Activated T-helper 1 cell treated with anti-CD3 and anti-CD28 coated beads, Interleukin-12 subunit alpha, Interleukin-12 subunit beta, Interleukin-2, Interleukin-4 antibody, amounts not matched to agents 30 ng/mL and 10 ng/mL and 1 ng/mL, durations not matched to agents 14 hours and 24 hours and 36 hours (primary cell): ENCODE results near the gene RIMKLB. TPM values are rescaled to one million over a fixed set of nuclear protein-coding genes. Genes with fewer than 3 reads are reported as not detected.
A peak's percentile ranks its signal among the peaks of the same experiment; 100 is the strongest.

ENCODE experiments used
- DNase-seq: peaks from one replicate; pipeline ENCODE4 v3.0.0; 2021; ENCODE audit warnings: low spot score
- H3K27ac Mint-ChIP-seq: one replicate; pipeline ENCODE4 v1.8.0; 2021; ENCODE audit warnings: mild to moderate bottlenecking, mixed read lengths
- H3K27me3 Mint-ChIP-seq: one replicate; pipeline ENCODE4 v1.8.0; 2022; ENCODE audit warnings: mild to moderate bottlenecking, moderate library complexity, mixed read lengths; ENCODE audit not compliant: insufficient read depth
- H3K36me3 Mint-ChIP-seq: one replicate; pipeline ENCODE4 v1.8.0; 2021; ENCODE audit warnings: low read depth, mixed read lengths
- H3K4me1 Mint-ChIP-seq: one replicate; pipeline ENCODE4 v1.8.0; 2021; ENCODE audit warnings: low read depth, mixed read lengths
- H3K4me3 Mint-ChIP-seq: one replicate; pipeline ENCODE4 v1.8.0; 2021; ENCODE audit warnings: mild to moderate bottlenecking, moderate library complexity, mixed read lengths
- H3K9me3 Mint-ChIP-seq: one replicate; pipeline ENCODE4 v1.8.0; 2021; ENCODE audit warnings: mixed read lengths
- intact Hi-C: fragments of 100-400 bp; cut with micrococcal nuclease; formaldehyde crosslinking; loops from one replicate; pipeline ENCODE4 v1.15.1; 2024
- total RNA-seq: library from RNA; stranded (reverse); gene quantifications from 2 replicates; pipeline ENCODE4 v1.2.3, GENCODE V29; 2022

The RIMKLB gene, protein sequence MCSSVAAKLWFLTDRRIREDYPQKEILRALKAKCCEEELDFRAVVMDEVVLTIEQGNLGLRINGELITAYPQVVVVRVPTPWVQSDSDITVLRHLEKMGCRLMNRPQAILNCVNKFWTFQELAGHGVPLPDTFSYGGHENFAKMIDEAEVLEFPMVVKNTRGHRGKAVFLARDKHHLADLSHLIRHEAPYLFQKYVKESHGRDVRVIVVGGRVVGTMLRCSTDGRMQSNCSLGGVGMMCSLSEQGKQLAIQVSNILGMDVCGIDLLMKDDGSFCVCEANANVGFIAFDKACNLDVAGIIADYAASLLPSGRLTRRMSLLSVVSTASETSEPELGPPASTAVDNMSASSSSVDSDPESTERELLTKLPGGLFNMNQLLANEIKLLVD
- 0.47 and 0.52 TPM in 2 replicates for total RNA-seq

- peak; percentile 38 for DNase-seq
- H3K4me3 Mint-ChIP-seq, result peak within 1 kb of the TSS; percentile 86
- H3K27ac Mint-ChIP-seq, result peak within 1 kb of the TSS; percentile 65
- peaks cover 3% of the 10 kb centered on the region for H3K36me3 Mint-ChIP-seq
- intact Hi-C loops, result loop anchor here (1.0 to 2.0 kb wide), 4 partner anchors 49 to 252 kb away; partner anchors contain the start of genes M6PR and PHC1
- H3K27me3 Mint-ChIP-seq, result peaks cover 63% of the 10 kb centered on the region
- peaks cover 12% of the 10 kb centered on the region for H3K4me1 Mint-ChIP-seq
- H3K9me3 Mint-ChIP-seq, result no peaks in the 10 kb centered on the region
These were observed at the start of gene RIMKLB for GRCh38 chr12:8697476-8698131. RIMKLB (plus strand) TSS chr12:8697991; CDS start chr12:8713867, 15,876 bp downstream.

DNA sequence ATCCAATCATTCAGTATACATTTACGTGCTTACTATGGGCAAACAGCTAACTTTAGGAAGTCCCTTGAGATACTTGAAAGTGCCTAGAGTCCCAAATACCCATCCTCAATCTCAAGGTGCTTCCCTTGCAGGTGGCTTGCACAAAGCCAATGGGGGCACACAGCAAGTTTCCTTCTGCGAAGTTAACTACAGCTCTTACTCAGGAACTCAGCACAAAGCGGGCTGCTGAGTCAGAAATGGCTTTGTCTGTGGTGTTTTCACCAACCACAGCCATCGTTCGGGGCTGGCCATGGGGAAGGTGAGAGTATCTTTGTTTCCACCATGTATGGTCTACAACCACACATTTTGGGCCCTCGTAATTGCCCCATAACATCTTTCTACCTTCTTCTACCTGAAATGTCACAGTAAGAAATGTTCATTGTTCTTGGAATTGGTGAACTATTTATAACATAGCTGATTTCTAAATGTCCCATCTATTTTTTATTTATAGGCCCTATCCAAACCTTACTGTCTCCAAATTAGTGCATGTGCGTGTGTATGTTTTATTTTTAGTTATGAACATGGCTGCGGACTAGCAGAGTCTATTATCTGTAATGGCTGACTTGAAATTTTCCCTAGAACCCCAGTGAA lies 49.1 kb upstream of the RIMKLB start:
- H3K4me3 Mint-ChIP-seq, result no peak overlapping the region
- H3K36me3 Mint-ChIP-seq, result peaks cover 3% of the 10 kb centered on the region
- H3K27ac Mint-ChIP-seq, result peak overlapping the region; percentile 54
- intact Hi-C loops, result loop anchor here (1.0 to 2.0 kb wide), 5 partner anchors 50 to 716 kb away; no protein-coding TSS in a partner anchor
- peaks cover 45% of the 10 kb centered on the region for H3K4me1 Mint-ChIP-seq
- peaks cover 53% of the 10 kb centered on the region for H3K27me3 Mint-ChIP-seq
- peak; percentile 67 for DNase-seq
- H3K9me3 Mint-ChIP-seq, result peaks cover 7% of the 10 kb centered on the region

GRCh38 chr12:8655421-8655820 lies 42.4 kb upstream of the RIMKLB start:
- H3K36me3 Mint-ChIP-seq, result no peaks in the 10 kb centered on the region
- H3K27me3 Mint-ChIP-seq, result peaks cover 46% of the 10 kb centered on the region
- H3K9me3 Mint-ChIP-seq, result no peaks in the 10 kb centered on the region
- no peak overlapping the region for H3K27ac Mint-ChIP-seq
- no peak overlapping the region for H3K4me3 Mint-ChIP-seq
- intact Hi-C loops, result no loop called here
- H3K4me1 Mint-ChIP-seq, result no peaks in the 10 kb centered on the region
- DNase-seq, result no peak

- Mint-ChIP-seq H3K27me3 (peaks cover 30% of the 10 kb centered on the region), H3K36me3 (no peaks in the 10 kb centered on the region), H3K4me1 (no peaks in the 10 kb centered on the region), H3K4me3 (no peak overlapping the region), H3K9me3 (no peaks in the 10 kb centered on the region), H3K27ac (no peak overlapping the region)
- DNase-seq, result no peak
- intact Hi-C loops, result no loop called here
These were observed 39.4 kb upstream of the RIMKLB start for GRCh38 chr12:8658346-8658745.

GRCh38 chr12:8661016-8661415 lies 36.8 kb upstream of the RIMKLB start:
- H3K4me1 Mint-ChIP-seq, result no peaks in the 10 kb centered on the region
- H3K9me3 Mint-ChIP-seq, result no peaks in the 10 kb centered on the region

DNA sequence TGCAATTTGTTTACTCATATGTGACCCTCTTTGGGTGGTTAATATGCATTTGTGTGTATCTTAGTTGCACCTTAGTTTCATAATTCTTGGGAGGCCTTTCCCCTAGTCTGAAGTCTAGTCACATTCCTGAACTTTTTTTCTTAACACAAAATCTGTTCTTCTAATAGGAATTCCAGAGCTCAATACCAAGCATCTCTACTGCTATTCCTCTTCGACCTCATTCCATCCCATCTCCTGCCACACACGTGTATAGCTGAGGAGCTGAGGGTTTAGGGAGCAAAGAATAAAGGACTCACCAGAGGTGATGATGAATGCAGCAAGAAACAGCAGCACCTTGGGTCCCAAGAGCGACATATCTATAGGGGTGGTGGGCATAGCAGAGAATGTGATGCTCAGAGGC lies 36.0 kb upstream of the RIMKLB start:
- Mint-ChIP-seq H3K36me3 (no peaks in the 10 kb centered on the region), H3K4me1 (no peaks in the 10 kb centered on the region), H3K4me3 (no peak overlapping the region), H3K9me3 (no peaks in the 10 kb centered on the region), H3K27me3 (peaks cover 21% of the 10 kb centered on the region), H3K27ac (no peak overlapping the region)
- DNase-seq, result no peak
- intact Hi-C loops, result no loop called here

More at GRCh38 chr12:8661016-8661415, 36.8 kb upstream of the RIMKLB start:
- intact Hi-C loops, result no loop called here
- no peak overlapping the region for H3K27ac Mint-ChIP-seq
- peaks cover 21% of the 10 kb centered on the region for H3K27me3 Mint-ChIP-seq
- H3K4me3 Mint-ChIP-seq, result no peak overlapping the region
- DNase-seq, result no peak
- no peaks in the 10 kb centered on the region for H3K36me3 Mint-ChIP-seq

DNA sequence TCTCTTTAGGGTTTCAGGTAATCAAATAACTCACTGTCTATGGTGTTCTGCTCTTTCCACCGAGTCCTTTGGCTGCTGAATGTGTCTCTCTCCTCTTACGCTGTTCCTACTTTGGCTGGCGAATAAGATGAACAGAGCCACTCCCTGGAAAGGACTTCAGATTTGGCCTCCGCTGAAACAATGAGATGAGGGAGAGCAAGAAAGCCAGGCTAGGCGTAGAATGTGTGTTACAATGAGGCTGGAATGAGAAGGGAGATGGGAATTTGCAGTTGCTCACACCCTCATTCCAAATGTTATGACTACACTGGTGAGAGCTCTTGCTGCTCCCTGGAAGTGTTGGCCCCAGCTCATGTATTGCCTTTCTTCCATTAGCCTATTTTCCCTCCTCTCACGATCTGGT lies 35.2 kb upstream of the RIMKLB start, which contains the start of gene MFAP5:
TSS of gene MFAP5 (minus strand) at position 234 of the 400 bp plus-strand sequence. CDS start 722 bp downstream, outside the sequence.
- no peaks in the 10 kb centered on the region for H3K9me3 Mint-ChIP-seq
- H3K27me3 Mint-ChIP-seq, result peaks cover 21% of the 10 kb centered on the region
- intact Hi-C loops, result no loop called here

DNA sequence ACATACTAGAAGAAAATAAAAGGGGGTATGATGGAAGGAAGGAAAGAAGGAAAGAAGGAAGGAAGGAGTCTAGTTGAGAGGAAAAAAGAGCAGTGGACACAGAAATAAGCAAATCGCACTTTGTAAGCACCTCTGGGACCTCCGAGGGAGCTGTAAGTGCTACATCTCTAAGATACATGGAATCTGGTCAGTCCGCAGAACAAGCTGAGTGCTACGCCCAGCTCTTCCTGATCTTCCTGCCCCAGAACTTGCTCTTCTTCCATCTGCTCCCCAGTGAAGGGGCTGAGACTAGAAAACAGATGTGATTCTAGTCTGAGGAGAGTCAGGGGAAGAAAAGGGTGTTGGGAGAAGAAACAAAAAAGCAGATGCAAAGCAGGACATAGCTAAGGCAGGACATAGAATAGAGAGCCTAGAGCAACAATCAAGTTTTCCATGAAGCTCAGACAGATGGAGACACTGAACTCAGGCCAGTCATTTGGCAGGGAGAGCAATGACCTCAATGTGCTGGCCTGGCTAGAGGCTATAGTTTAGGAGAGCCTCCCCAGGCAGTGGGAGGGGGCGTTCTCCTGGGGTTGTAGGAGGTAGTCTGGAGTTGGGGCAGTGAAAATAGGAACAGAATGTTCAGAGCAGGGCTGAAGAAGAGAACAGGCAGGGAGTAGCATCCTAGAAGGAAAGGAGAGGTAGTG lies 33.4 kb upstream of the RIMKLB start:
- Mint-ChIP-seq H3K36me3 (no peaks in the 10 kb centered on the region), H3K9me3 (no peaks in the 10 kb centered on the region), H3K4me3 (no peak overlapping the region), H3K4me1 (no peaks in the 10 kb centered on the region), H3K27me3 (peaks cover 24% of the 10 kb centered on the region), H3K27ac (no peak overlapping the region)
- no peak for DNase-seq
- intact Hi-C loops, result no loop called here

More for the DNA sequence above, 35.2 kb upstream of the RIMKLB start, which contains the start of gene MFAP5:
- no peaks in the 10 kb centered on the region for H3K36me3 Mint-ChIP-seq
- H3K27ac Mint-ChIP-seq, result no peak within 1 kb of the TSS
- H3K4me1 Mint-ChIP-seq, result no peaks in the 10 kb centered on the region
- no peak within 1 kb of the TSS for H3K4me3 Mint-ChIP-seq
- DNase-seq, result no peak

DNA sequence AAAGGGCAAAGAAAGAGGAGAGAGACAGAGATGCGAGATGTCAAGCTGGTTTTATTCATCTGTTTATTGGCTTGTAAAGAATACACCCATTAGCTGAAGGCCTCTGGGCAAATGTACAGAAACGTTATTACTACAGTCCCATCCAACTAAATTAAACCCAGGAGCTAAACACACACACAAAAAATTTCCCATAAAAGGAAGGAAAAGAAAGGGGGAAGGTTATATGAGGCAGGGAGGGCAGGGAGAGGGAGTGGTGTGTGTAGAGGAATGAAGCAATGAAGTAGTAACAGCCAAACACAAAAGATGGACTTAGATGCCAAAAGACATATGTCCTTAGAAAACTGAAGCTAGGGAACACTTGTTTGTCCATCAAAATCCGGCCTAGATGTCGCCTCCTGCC lies 32.0 kb upstream of the RIMKLB start:
- H3K4me3 Mint-ChIP-seq, result no peak overlapping the region
- H3K9me3 Mint-ChIP-seq, result no peaks in the 10 kb centered on the region
- H3K36me3 Mint-ChIP-seq, result no peaks in the 10 kb centered on the region
- no peak for DNase-seq
- H3K27ac Mint-ChIP-seq, result no peak overlapping the region
- H3K4me1 Mint-ChIP-seq, result no peaks in the 10 kb centered on the region
- H3K27me3 Mint-ChIP-seq, result peaks cover 24% of the 10 kb centered on the region
- intact Hi-C loops, result no loop called here

DNA sequence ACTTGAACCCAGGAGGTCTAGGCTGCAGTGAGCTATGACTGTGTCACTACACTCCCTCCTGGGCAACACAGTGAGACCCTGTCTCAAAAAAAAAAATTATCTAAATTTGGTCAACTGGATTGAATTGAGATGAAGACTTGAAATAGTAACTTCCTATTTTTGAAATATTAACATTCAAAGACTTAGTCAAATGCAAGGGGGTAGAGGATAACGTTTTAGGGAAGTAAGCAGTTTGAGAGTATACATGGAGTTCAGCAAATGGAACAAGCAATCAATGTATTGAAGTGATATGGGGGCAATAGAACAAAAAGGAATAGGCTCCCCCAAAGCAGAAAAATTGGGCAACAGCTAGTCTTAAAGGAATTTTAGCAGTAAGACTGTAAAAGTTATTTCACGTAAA lies 30.5 kb upstream of the RIMKLB start:
- Mint-ChIP-seq H3K27ac (no peak overlapping the region), H3K4me1 (no peaks in the 10 kb centered on the region), H3K9me3 (no peaks in the 10 kb centered on the region), H3K27me3 (peaks cover 22% of the 10 kb centered on the region), H3K4me3 (no peak overlapping the region), H3K36me3 (no peaks in the 10 kb centered on the region)
- no peak for DNase-seq
- intact Hi-C loops, result no loop called here

DNA sequence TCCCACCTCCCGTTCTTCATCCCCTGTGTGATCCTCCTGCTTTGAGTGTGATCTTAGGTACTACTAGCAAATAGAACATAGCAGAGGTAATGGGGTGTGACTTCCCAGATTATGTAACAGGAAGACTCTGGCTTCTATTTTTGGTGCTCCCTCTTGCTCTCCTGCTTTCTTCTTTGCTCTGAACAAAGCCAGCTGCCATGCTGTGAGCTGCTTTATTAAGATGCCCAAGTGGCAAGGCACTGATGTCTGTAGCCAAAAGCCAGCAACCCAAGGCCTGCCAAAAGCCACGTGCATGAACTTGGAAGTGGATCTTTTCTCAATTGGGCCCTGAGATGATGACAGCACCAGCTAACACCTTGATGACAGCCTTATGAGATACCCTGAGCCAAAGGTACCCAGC lies 29.4 kb upstream of the RIMKLB start:
- Mint-ChIP-seq H3K4me3 (no peak overlapping the region), H3K36me3 (no peaks in the 10 kb centered on the region), H3K9me3 (no peaks in the 10 kb centered on the region), H3K27me3 (peaks cover 24% of the 10 kb centered on the region), H3K27ac (no peak overlapping the region), H3K4me1 (no peaks in the 10 kb centered on the region)
- DNase-seq, result no peak
- intact Hi-C loops, result no loop called here

DNA sequence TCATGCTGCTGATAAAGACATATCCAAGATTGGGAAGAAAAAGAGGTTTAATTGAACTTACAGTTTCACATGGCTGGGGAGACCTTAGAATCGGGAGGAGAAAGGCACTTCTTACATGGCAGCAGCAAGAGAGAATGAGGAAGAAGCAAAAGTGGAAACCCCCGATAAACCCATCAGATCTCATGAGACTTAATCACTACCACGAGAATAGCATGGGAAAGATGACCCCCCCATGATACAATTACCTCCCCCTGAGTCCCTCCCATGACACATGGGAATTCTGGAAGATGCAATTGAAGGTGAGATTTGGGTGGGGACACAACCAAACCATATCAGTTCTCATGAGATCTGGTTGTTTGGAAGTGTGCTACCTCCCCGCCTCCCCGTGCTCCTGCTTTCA lies 25.4 kb upstream of the RIMKLB start:
- Mint-ChIP-seq H3K36me3 (no peaks in the 10 kb centered on the region), H3K4me1 (no peaks in the 10 kb centered on the region), H3K4me3 (no peak overlapping the region), H3K27ac (no peak overlapping the region), H3K27me3 (peaks cover 16% of the 10 kb centered on the region), H3K9me3 (no peaks in the 10 kb centered on the region)
- intact Hi-C loops, result no loop called here
- DNase-seq, result no peak
